Testis (tissue), 3 donors: ENCODE results near the gene SEC24D. TPM values are rescaled to one million over a fixed set of nuclear protein-coding genes. Genes with fewer than 3 reads are reported as not detected.

ENCODE experiments used
- DNase-seq: peaks from one replicate; pipeline ENCODE4 v3.0.0-alpha.2; 2019
- H3K27ac ChIP-seq, 2 donors: fragments of 200-600 bp; sonication (generic); one replicate each; pipeline ENCODE4 v1.5.1; 2019
- H3K27me3 ChIP-seq: fragments of 200-600 bp; sonication (generic); one replicate; pipeline ENCODE4 v1.5.1; 2019
- H3K36me3 ChIP-seq: fragments of 200-600 bp; sonication (generic); one replicate; pipeline ENCODE4 v1.5.1; 2017; ENCODE audit warnings: low read depth; ENCODE audit errors: missing control alignments
- H3K4me1 ChIP-seq: fragments of 200-600 bp; sonication (generic); one replicate; pipeline ENCODE4 v1.5.1; 2019
- H3K4me3 ChIP-seq, 2 donors: fragments of 200-600 bp; sonication (generic); one replicate each; pipeline ENCODE4 v1.5.1; 2017 to 2019
- H3K9me3 ChIP-seq: fragments of 200-600 bp; sonication (generic); one replicate; pipeline ENCODE4 v1.5.1; 2017
- POLR2A ChIP-seq: fragments of 450-650 bp; IDR thresholded peaks from one replicate; pipeline ENCODE4 v1.6.1; 2017; ENCODE audit warnings: antibody characterized with exemption, mild to moderate bottlenecking, moderate library complexity
- WGBS, 2 donors: methylation state at CpG; one replicate each; pipeline ENCODE4 v1.1.5; 2018; 5-methylcytosine and 5-hydroxymethylcytosine counted together
- intact Hi-C: fragments of 100-400 bp; cut with DNase I; formaldehyde crosslinking; loops from one replicate; pipeline ENCODE4 v1.15.1; 2023; ENCODE audit warnings: low total_unique reads
- polyA plus RNA-seq: library from polyadenylated mRNA; stranded (reverse); fragments of 350-450 nt; fragmentation: Illumina TruSeq; extraction: RNeasy Lipid Tissue Mini Kit (QIAGEN cat#74804); gene quantifications from one replicate; pipeline ENCODE4 v1.2.3, GENCODE V29; 2014; ENCODE audit warnings: low read depth, low replicate concordance; ENCODE audit not compliant: insufficient read depth
- total RNA-seq, 2 donors: library from RNA; depleted of rRNA; stranded (reverse); fragments of >200 nt; gene quantifications; one replicate each; pipeline ENCODE4 v1.2.3, GENCODE V29; 2016
- TF ChIP-seq, protein P1 (sequence below), 3 experiments: fragments of 450-650 bp in 2 of 3; fragments of 200-600 bp in 1 of 3; sonication (generic) in 1 of 3; IDR thresholded peaks; one replicate each; pipeline ENCODE4 v1.5.1; 2016 to 2019; ENCODE audit warnings: antibody characterized with exemption in 3 of 3, mild to moderate bottlenecking in 2 of 3, moderate library complexity in 1 of 3

SEC24D gene
- total and polyA plus RNA-seq, 3 donors from 2014 or later = 53.4 to 74.1 (median 62.2) TPM

DNA sequence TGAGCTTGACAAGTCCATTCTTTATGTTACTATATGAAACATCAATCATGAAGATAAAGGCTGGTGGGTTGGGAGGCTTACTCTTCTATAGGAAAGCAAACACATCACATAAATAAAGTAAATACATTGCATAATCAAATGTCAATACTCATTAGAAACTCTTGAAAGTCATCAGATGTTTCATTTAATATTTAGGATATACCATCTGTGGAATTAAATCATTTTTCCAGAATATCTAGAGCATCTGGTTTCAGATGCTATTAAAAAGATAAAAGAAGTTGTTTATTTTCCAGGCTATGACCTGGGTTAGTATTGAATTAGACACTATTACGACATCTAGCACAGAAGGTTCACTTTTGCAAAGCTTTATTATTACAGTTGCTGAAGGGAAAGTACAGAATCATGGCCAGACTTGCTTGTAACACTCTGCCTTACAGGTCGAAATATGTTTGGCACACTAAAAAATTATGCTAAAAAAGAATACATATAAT is 78.1 kb downstream of the SEC24D start:
- H3K9me3 ChIP-seq = no peaks in the 10 kb centered on the region
- TF ChIP-seq, protein P1, sequence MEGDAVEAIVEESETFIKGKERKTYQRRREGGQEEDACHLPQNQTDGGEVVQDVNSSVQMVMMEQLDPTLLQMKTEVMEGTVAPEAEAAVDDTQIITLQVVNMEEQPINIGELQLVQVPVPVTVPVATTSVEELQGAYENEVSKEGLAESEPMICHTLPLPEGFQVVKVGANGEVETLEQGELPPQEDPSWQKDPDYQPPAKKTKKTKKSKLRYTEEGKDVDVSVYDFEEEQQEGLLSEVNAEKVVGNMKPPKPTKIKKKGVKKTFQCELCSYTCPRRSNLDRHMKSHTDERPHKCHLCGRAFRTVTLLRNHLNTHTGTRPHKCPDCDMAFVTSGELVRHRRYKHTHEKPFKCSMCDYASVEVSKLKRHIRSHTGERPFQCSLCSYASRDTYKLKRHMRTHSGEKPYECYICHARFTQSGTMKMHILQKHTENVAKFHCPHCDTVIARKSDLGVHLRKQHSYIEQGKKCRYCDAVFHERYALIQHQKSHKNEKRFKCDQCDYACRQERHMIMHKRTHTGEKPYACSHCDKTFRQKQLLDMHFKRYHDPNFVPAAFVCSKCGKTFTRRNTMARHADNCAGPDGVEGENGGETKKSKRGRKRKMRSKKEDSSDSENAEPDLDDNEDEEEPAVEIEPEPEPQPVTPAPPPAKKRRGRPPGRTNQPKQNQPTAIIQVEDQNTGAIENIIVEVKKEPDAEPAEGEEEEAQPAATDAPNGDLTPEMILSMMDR (IDR thresholded peaks at IDR 0.05) = no peak
- TF ChIP-seq POLR2A = no peak
- no peaks in the 10 kb centered on the region for H3K36me3 ChIP-seq
- no peak overlapping the region for H3K4me3 ChIP-seq
- WGBS, 2 donors = 50 to 54% methylated on average over 2 of the region's 2 CpGs
- H3K27ac ChIP-seq = peak overlapping the region; percentile 12 to 60
- peaks cover 55% of the 10 kb centered on the region for H3K4me1 ChIP-seq
- intact Hi-C loops = no loop called here
- DNase-seq = no peak
- H3K27me3 ChIP-seq = no peaks in the 10 kb centered on the region

DNA sequence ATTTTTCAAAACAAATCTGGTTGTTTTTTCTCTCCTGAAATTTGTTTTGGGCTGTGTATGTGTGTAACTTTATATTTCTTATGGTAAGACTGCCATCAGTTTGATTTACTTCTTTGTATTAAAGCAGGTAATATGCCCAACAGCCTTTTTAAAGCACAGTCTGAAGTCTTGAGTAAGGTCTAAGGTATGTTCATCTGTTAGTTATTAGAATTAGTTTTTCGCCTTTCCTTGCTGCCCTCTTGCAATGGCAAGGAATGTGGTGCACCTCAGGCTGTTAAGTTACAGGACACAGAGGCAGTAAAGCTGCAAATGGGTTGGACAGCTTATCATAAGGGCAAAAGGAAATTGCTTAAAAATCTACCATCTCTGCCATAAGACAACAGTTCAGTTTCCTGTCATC is 79.0 kb downstream of the SEC24D start:
- no peaks in the 10 kb centered on the region for H3K36me3 ChIP-seq
- H3K4me1 ChIP-seq = peaks cover 46% of the 10 kb centered on the region
- no peak for DNase-seq

DNA sequence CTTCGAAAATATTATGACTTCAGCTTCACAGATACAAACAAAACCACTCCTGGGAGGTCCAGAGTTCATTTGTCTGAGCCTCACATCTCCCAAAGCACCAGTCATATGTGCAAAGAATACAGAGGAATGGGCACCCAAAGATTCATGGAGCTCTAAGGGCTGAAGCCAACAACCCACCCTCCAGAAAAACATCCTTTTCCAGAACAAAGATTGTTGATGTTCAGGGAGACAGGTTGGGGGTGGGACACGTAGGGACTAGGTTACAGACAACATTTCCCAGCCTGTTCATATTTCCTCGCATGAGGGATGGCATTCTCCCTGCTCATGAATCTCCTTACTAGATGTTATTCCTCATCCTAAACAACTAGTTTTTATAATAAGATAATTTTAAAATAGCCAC is 79.5 kb downstream of the SEC24D start:
- H3K27ac ChIP-seq = peak overlapping the region; percentile 12 to 60
- intact Hi-C loops = no loop called here
- peaks cover 41% of the 10 kb centered on the region for H3K4me1 ChIP-seq
- H3K27me3 ChIP-seq = no peaks in the 10 kb centered on the region
- DNase-seq = no peak
- no peak for TF ChIP-seq POLR2A
- TF ChIP-seq, protein P1 (IDR thresholded peaks at IDR 0.05) = no peak
- no peak overlapping the region for H3K4me3 ChIP-seq
- WGBS, 2 donors = 59 to 63% methylated on average over 3 of the region's 3 CpGs
- no peaks in the 10 kb centered on the region for H3K36me3 ChIP-seq
- H3K9me3 ChIP-seq = no peaks in the 10 kb centered on the region

More for the DNA sequence above, 79.0 kb downstream of the SEC24D start:
- Histone ChIP-seq H3K4me3 (no peak overlapping the region), H3K27me3 (no peaks in the 10 kb centered on the region), H3K9me3 (no peaks in the 10 kb centered on the region), H3K27ac (peak overlapping the region; percentile 12 to 60)
- WGBS, 2 donors = 84 to 90% methylated on average over 1 of the region's 1 CpG
- no peak for TF ChIP-seq POLR2A
- TF ChIP-seq, protein P1 (IDR thresholded peaks at IDR 0.05) = no peak
- intact Hi-C loops = no loop called here

GRCh38 chr4:118755438-118756226 is 80.3 kb downstream of the SEC24D start:
- Histone ChIP-seq H3K9me3 (no peaks in the 10 kb centered on the region), H3K4me3 (no peak overlapping the region), H3K36me3 (no peaks in the 10 kb centered on the region), H3K4me1 (peaks cover 34% of the 10 kb centered on the region), H3K27me3 (no peaks in the 10 kb centered on the region), H3K27ac (peak overlapping the region; percentile 12 to 60)
- TF ChIP-seq, protein P1 (IDR thresholded peaks at IDR 0.05) = no peak
- no peak for TF ChIP-seq POLR2A
- 50 to 61% methylated on average over 2 of the region's 2 CpGs for WGBS, 2 donors
- no peak for DNase-seq
- intact Hi-C loops = no loop called here
